ENCODE results near the gene FYN. TPM values are rescaled to one million over a fixed set of nuclear protein-coding genes. Genes with fewer than 3 reads are reported as not detected.
"Not testable (repeated sequence)": the region's sequence is repeated elsewhere in the genome, so short reads cannot be mapped to it uniquely, and the experiment has no call there.

Gene FYN
- total RNA-seq, 1 experiment from 2014 or later: 26.6 TPM

GRCh38 chr6:111791415-111791814 lies 81.8 kb downstream of the FYN start:
- DNase-seq (ENCODE audit: low spot score): no peak

GRCh38 chr6:111789598-111789997 lies 83.7 kb downstream of the FYN start:
- DNase-seq (ENCODE audit: low spot score): no peak

- DNase-seq (ENCODE audit: low spot score): no peak
These were observed 84.6 kb downstream of the FYN start for GRCh38 chr6:111788379-111789276.

- not testable (repeated sequence) for DNase-seq (ENCODE audit: low spot score)
These were observed 87.1 kb downstream of the FYN start for GRCh38 chr6:111786151-111786550.

GRCh38 chr6:111784433-111784832 lies 88.8 kb downstream of the FYN start:
- DNase-seq (ENCODE audit: low spot score): peak; percentile 31

GRCh38 chr6:111782887-111783466 lies 90.3 kb downstream of the FYN start:
- no peak for DNase-seq (ENCODE audit: low spot score)

GRCh38 chr6:111782192-111782809 lies 91.0 kb downstream of the FYN start:
- no peak for DNase-seq (ENCODE audit: low spot score)

GRCh38 chr6:111781041-111781708 lies 92.1 kb downstream of the FYN start:
- DNase-seq (ENCODE audit: low spot score): no peak

- DNase-seq (ENCODE audit: low spot score): no peak
These were observed 92.9 kb downstream of the FYN start for GRCh38 chr6:111780393-111780792.

GRCh38 chr6:111779660-111780059 lies 93.6 kb downstream of the FYN start:
- DNase-seq (ENCODE audit: low spot score): no peak

- DNase-seq (ENCODE audit: low spot score): no peak
These were observed 94.2 kb downstream of the FYN start for GRCh38 chr6:111779031-111779430.

GRCh38 chr6:111777357-111777756 lies 95.9 kb downstream of the FYN start:
- DNase-seq (ENCODE audit: low spot score): no peak

GRCh38 chr6:111776236-111777221 lies 96.7 kb downstream of the FYN start:
- DNase-seq (ENCODE audit: low spot score): no peak

- no peak for DNase-seq (ENCODE audit: low spot score)
These were observed 97.9 kb downstream of the FYN start for GRCh38 chr6:111775145-111775922.

GRCh38 chr6:111774346-111774703 lies 98.9 kb downstream of the FYN start:
- peak; percentile 4 for DNase-seq (ENCODE audit: low spot score)

- DNase-seq (ENCODE audit: low spot score): no peak
These were observed 99.5 kb downstream of the FYN start for GRCh38 chr6:111773501-111774345.

GRCh38 chr6:111772381-111772780 lies 100.9 kb downstream of the FYN start:
- DNase-seq (ENCODE audit: low spot score): no peak

- DNase-seq (ENCODE audit: low spot score): no peak
These were observed 101.6 kb downstream of the FYN start for GRCh38 chr6:111771629-111772028.

GRCh38 chr6:111771094-111771432 lies 102.2 kb downstream of the FYN start:
- DNase-seq (ENCODE audit: low spot score): no peak

Data from A172 (cell line).